H1 (cell line): Measurements from ENCODE around the gene ZNF74.
"Not testable (repeated sequence)": the region's sequence is repeated elsewhere in the genome, so short reads cannot be mapped to it uniquely, and the experiment has no call there.

Source experiments
- EP300 ChIP-seq, 2 experiments: IDR thresholded peaks; 1 replicate in 1 of 2; 2 replicates in 1 of 2; pipeline ENCODE4 v1.6.1; 2011 to 2012; ENCODE audit warnings: low read depth in 2 of 2, low read length in 2 of 2, mild to moderate bottlenecking in 2 of 2, borderline replicate concordance in 1 of 2, inconsistent platforms in 1 of 2, moderate library complexity in 1 of 2
- EZH2 ChIP-seq: fragments of 200-600 bp; sonication (generic); IDR thresholded peaks from 2 replicates; pipeline ENCODE4 v1.7.1; 2012; ENCODE audit warnings: low read depth, mild to moderate bottlenecking, moderate library complexity, low read length, inconsistent platforms; ENCODE audit not compliant: severe bottlenecking
- POLR2A ChIP-seq, 2 experiments: IDR thresholded peaks; 1 replicate in 1 of 2; 2 replicates in 1 of 2; pipeline ENCODE4 v1.6.1; 2011; ENCODE audit warnings: low read depth in 2 of 2, low read length in 2 of 2, mild to moderate bottlenecking in 2 of 2; ENCODE audit errors: control extremely low read depth in 1 of 2
- RFX5 ChIP-seq: IDR thresholded peaks from 2 replicates; pipeline ENCODE4 v1.6.1; 2011; ENCODE audit warnings: low read depth, low read length, improper control_type of control experiment, borderline replicate concordance
- TAF1 ChIP-seq: IDR thresholded peaks from 2 replicates; pipeline ENCODE4 v1.6.1; 2011; ENCODE audit warnings: mild to moderate bottlenecking, low read depth, low read length
- YY1 ChIP-seq: IDR thresholded peaks from 2 replicates; pipeline ENCODE4 v1.6.1; 2011; ENCODE audit warnings: low read depth, mild to moderate bottlenecking, low read length
- TF ChIP-seq, protein P1 (sequence below), 3 experiments: IDR thresholded peaks; 1 replicate in 2 of 3; 2 replicates in 1 of 3; pipeline versions ENCODE4 v1.5.1 to v1.6.1; 2011; ENCODE audit warnings: low read length in 3 of 3, mild to moderate bottlenecking in 3 of 3, inconsistent platforms in 2 of 3, low read depth in 1 of 3, moderate library complexity in 1 of 3; ENCODE audit not compliant: insufficient read depth in 1 of 3; ENCODE audit errors: control extremely low read depth in 1 of 3

GRCh38 chr22:20356906-20357305 is 37.0 kb upstream of the ZNF74 start:
- not testable (repeated sequence) for TF ChIP-seq EZH2; POLR2A (IDR thresholded peaks at IDR 0.05; ENCODE audit: control extremely low read depth in 1 of 2, low read depth in 2 of 2, low read length in 2 of 2); EP300 (IDR thresholded peaks at IDR 0.05; ENCODE audit: borderline replicate concordance in 1 of 2, low read depth in 2 of 2, low read length in 2 of 2); TAF1; RFX5; YY1
- TF ChIP-seq, protein P1, sequence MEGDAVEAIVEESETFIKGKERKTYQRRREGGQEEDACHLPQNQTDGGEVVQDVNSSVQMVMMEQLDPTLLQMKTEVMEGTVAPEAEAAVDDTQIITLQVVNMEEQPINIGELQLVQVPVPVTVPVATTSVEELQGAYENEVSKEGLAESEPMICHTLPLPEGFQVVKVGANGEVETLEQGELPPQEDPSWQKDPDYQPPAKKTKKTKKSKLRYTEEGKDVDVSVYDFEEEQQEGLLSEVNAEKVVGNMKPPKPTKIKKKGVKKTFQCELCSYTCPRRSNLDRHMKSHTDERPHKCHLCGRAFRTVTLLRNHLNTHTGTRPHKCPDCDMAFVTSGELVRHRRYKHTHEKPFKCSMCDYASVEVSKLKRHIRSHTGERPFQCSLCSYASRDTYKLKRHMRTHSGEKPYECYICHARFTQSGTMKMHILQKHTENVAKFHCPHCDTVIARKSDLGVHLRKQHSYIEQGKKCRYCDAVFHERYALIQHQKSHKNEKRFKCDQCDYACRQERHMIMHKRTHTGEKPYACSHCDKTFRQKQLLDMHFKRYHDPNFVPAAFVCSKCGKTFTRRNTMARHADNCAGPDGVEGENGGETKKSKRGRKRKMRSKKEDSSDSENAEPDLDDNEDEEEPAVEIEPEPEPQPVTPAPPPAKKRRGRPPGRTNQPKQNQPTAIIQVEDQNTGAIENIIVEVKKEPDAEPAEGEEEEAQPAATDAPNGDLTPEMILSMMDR (IDR thresholded peaks at IDR 0.05; ENCODE audit: control extremely low read depth in 1 of 3, insufficient read depth in 1 of 3, low read depth in 1 of 3, low read length in 3 of 3), result not testable (repeated sequence)
